Activated CD8-positive, alpha-beta memory T cell treated with anti-CD3 and anti-CD28 coated beads for 1 hour (primary cell): Measurements from ENCODE around the gene XIRP1.

Experiments used
- DNase-seq, 2 donors: peaks; one replicate each; pipeline ENCODE4 v3.0.0-alpha.2; 2020; ENCODE audit warnings: low read depth in 1 of 2; ENCODE audit errors: extremely low read depth in 1 of 2

Gene XIRP1

DNA sequence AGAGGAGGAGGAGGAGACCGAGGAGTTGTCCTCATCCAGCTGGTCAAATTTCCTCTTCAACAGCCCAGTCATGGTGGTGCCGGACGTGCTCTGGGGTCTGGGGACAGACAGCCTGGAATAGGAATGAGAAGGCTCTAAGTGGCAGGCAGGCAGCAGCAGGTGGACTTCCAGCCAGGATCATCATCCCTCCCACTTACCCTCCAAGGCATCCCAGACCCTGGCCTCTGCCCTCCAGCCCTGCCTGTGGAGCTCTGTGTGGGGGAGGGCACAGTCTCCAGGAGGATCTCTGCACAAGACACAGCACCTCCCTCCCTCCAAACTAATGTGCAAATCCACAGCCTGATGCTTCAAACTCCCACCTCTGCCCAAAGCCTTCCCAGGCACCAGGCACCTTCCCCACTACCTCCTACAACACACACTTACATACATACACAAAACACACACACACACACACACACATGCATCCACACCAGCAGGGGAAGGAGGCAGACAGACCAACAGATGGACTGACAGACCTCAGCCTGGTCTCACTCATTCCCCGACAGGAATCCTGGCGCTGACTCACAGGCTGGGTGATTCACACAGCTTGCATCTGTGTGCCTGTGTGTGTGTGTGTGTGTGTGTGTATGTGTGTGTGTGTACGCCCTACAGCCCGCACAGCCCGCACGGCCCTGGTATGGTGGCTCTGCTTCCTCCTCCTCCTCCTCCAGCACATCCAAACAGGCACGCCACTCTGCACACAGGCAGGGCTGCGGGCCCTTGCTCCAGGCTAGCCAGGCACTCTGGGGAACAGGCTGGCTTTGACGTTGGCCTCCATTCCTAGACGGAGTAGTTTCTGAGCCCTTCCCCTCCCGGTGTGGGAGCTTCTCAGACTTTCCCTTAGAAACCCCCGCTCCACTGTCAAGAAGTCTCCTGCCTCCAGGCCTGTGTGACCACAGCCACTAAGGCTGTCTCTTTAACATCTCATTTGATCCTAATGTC lies 45.5 kb downstream of the XIRP1 start:
- DNase-seq, result peak; percentile 48 to 57

DNA sequence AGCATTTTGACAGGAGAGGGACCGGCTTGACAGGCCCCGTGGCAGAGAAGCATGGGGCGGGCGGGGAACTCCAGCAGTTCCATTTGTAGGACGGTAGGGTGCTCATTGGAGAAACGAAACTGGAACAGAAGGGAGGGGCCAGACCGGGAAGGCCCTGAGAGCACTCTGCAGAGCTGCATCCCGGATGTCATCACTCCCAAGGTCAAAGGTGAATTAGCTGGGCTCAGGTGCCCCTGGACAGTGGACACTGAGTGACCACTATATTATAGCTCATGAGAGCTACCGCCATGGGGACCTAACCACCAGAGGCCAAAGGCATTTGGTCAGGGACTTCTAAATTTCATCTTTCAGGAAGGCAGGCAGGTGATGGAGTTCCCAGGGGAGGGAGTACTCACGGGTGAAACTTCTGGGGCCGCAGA lies 46.3 kb downstream of the XIRP1 start:
- no peak for DNase-seq

DNA sequence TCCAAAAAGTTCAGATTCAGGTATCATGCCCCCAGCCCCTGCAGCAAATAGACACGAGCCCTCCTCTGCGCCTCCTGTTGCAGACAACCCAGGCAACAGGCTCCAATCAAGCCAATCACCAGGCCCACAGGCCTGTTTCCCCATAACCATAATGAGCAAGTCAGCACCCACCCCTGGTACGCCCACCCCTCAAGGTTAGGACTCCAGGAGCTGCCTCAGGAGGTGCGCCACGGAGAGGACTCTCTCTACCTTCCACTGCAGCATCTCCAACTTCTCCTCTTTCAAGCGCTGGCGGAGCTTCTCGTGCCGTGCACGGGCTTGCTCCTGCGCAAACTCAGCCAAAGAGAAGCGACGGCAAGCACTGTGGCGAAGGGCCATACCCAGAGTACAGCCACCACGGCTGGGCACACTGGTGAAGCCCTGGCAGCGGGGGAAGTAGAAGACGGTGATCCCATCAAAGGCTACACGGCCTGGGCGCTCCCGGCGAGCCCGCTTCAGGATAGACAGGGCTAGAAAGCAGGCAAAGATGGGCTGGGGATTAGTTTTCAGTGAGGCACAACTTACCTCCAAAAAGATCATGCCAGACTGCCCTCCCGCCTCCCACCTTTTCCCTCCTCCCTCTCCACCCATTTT lies 47.5 kb downstream of the XIRP1 start:
- DNase-seq, result no peak

DNA sequence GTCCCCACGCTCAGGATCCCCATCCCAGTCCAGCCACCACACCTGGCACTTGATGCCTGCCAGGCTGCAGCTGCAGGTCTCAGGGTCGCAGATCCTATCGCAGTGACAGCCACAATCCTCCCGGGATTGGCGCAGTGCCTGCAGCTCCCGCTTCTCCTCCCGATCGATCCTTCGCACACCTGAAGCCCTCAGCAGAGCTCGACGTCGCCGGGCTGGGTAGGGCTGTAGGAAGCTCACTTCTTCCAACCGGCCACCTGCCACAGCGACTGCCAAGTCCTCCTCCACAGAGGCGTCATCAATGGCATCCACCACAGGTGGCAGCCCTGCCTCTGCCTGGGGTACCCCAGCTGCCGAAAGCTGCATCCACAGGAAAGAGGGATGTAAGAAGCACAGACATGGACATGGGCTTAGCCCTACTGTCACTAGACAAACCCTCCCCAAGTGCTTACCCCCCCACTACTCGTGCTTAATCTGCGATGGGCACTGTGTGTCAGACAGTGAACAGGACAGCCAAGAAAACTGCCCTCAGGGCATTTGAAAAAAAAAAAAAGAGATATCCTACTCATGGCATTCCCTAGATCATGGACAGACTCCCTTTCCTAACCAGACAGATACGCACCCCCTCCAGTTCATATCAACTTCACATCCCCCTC lies 48.2 kb downstream of the XIRP1 start:
- no peak for DNase-seq

GRCh38 chr3:39143051-39143885 lies 49.1 kb downstream of the XIRP1 start:
- no peak for DNase-seq

GRCh38 chr3:39142067-39142466 lies 50.3 kb downstream of the XIRP1 start:
- no peak for DNase-seq

- DNase-seq, result no peak
Observed at GRCh38 chr3:39141171-39141995, 51.0 kb downstream of the XIRP1 start.

GRCh38 chr3:39140341-39140971 lies 51.9 kb downstream of the XIRP1 start:
- DNase-seq, result no peak

- DNase-seq, result no peak
Observed at GRCh38 chr3:39139442-39139841, 53.0 kb downstream of the XIRP1 start.

- no peak for DNase-seq
Observed at GRCh38 chr3:39138804-39139415, 53.5 kb downstream of the XIRP1 start.

GRCh38 chr3:39137991-39138803 lies 54.2 kb downstream of the XIRP1 start:
- no peak for DNase-seq

DNA sequence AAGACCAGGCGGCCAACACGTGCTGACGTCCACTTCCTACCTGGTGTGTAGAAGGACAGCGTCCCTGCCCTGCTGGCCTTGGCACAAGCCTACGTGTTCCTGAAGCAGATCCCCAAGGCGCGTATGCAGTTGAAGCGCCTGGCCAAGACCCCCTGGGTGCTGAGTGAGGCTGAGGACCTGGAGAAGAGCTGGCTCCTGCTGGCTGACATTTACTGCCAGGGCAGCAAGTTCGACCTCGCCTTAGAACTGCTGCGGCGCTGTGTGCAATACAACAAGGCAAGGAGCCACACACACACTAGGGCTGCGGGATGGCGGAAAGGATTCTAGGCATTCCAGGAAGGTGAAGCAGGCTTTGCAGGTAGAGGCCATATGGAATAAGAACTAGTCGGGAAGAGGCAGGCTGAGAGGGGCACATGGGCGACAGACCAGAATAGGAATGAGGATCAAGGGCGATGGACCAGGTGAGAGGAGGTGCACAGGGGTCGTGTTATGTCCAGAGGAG lies 54.9 kb downstream of the XIRP1 start:
- DNase-seq, result no peak

GRCh38 chr3:39136533-39137434 lies 55.6 kb downstream of the XIRP1 start:
- DNase-seq, result no peak

DNA sequence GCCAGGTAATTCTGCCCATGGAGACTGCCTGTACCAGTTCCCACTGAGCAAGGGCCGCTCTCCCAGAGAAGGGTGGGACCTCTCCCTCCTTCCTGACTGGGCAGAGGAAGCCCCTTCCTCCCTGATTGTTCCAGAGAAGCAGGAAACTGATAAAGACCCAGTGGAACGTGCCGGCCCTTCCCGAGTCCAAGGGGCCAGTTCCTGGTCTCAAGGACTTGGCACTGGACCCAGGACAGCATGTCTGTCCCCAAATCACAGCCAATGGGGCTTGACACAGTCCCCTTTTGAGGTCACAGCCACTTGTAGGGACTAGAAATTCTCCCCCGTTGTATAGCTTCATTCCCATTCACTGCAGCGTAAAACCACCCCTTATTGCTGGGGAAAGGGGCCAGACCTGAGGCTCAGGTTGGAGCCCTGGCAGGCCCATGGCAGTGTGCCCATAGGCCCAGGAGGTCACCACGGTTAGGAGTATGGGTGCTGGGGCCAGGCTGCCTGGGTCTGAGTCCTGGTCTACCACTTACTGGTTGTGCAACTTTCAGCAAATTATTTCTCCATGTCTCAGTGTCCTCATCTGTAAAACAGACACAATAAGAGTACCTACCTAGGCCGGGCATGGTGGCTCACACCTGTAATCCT lies 57.1 kb downstream of the XIRP1 start:
- DNase-seq, result no peak

- no peak for DNase-seq
Observed at GRCh38 chr3:39134305-39134704, 58.1 kb downstream of the XIRP1 start.

- DNase-seq, result no peak
Observed at GRCh38 chr3:39133822-39134221, 58.6 kb downstream of the XIRP1 start.
